ENCODE data around the gene HTR6. TPM values are rescaled to one million over a fixed set of nuclear protein-coding genes. Genes with fewer than 3 reads are reported as not detected.

The HTR6 gene
- total RNA-seq (under 1 TPM; 0.16 to 0.17 TPM), total RNA-seq (0.12 to 1.7 reads per million in 2 donors)

DNA sequence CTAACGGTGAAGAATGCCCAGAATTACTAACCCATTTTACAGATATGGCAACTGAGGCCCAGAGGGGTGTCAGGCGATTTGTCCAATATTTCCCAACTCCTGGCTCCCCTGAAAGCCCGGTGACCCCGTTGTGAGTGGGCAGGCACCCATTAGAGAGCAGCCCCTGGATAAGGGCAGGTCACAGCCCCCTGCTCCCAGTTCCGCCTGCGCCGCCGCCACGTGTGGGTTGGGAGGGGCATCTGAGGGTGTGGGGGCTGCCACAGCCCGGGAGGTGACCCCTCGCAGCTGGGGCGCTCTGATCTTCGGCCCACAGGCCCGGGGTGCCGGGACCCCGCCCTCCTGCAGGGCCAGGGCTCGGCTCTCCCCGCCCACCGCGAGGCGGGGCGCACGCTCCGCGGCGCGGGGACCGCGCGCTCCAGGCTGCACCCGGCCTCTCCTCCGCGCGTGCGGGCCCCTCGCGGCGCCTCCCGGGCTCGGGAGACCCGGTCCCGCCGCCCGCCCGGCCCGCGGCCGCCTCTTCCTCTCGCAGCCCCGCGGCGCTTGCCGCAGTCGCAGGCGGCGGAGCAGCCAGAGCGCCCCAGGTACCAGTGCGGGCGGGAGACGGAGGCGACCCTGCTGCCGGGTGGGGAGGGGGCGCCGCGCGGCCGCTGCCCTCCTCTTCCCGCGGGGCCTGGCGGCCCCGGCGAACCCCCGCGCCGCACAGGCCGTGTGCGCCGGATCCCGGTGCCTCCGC, at the start of gene HTR6:
HTR6 (plus strand) TSS at position 423 of the 733 bp plus-strand sequence. CDS start 879 bp downstream, outside the sequence.
- peaks cover 43% of the 10 kb centered on the region for H3K27me3 Mint-ChIP-seq
- peaks cover 23% of the 10 kb centered on the region for H3K4me1 Mint-ChIP-seq
- peaks cover 5% of the 10 kb centered on the region for H3K36me3 Mint-ChIP-seq (ENCODE audit: low read depth)
- H3K27ac Mint-ChIP-seq, result peak within 1 kb of the TSS; percentile 8
- DNase-seq, result peak in 2 of 3 donors; percentile 23 to 27
- H3K9me3 ChIP-seq (ENCODE audit: control insufficient read depth, low read length, poor library complexity, severe bottlenecking), result no peaks in the 10 kb centered on the region
- H3K4me3 Mint-ChIP-seq, result peak within 1 kb of the TSS; percentile 82
- peak; percentile 54 for ATAC-seq

DNA sequence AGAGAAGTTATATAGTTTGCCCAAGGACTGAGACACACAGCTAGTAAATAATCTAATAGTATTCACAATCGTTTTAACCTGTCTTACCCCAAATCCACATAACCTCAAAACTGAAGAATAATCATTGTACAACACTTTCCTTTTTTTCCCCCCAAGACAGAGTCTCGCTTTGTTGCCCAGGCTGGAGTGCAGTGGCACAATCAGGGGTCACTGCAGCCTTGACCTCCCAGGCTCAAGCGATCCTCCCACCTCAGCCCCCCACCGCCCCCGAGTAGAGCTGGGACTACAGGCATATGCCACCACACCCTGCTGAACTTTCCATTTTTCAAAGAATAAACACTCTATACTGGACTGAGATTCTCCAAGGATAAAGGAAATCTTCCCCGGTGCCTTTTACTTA, 49.2 kb upstream of the HTR6 start:
- peaks cover 33% of the 10 kb centered on the region for H3K4me1 Mint-ChIP-seq
- no peak for DNase-seq

DNA sequence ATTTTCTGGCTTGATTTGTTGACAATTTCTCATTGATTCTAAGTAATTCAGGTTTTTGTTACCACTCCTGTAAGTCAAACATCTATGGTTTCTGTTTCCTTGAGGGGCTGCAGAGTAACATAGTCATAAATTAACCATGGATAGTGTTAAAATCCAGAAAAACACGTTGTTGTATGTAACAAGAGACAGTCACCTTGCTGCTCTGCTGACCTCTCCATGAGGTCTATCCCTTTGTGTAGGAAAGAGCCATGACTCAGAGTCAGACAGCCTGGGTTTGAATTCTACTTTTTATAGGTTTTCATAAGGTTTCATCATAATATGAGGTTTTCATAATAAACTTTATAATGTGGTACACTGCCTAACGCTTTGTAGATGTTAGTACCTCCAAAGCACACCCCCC, 48.2 kb upstream of the HTR6 start:
- no peaks in the 10 kb centered on the region for H3K9me3 ChIP-seq (ENCODE audit: control insufficient read depth, low read length, poor library complexity, severe bottlenecking)
- ATAC-seq (no peak), DNase-seq (no peak)
- Mint-ChIP-seq H3K4me1 (peaks cover 36% of the 10 kb centered on the region), H3K27me3 (no peaks in the 10 kb centered on the region), H3K36me3 (ENCODE audit: low read depth) (peaks cover 8% of the 10 kb centered on the region), H3K27ac (no peak overlapping the region), H3K4me3 (no peak overlapping the region)

More for the DNA sequence above, 49.2 kb upstream of the HTR6 start:
- peak overlapping the region; percentile 84 for H3K27ac Mint-ChIP-seq
- peaks cover 8% of the 10 kb centered on the region for H3K36me3 Mint-ChIP-seq (ENCODE audit: low read depth)
- no peaks in the 10 kb centered on the region for H3K27me3 Mint-ChIP-seq
- no peak for ATAC-seq
- no peaks in the 10 kb centered on the region for H3K9me3 ChIP-seq (ENCODE audit: control insufficient read depth, low read length, poor library complexity, severe bottlenecking)
- no peak overlapping the region for H3K4me3 Mint-ChIP-seq

DNA sequence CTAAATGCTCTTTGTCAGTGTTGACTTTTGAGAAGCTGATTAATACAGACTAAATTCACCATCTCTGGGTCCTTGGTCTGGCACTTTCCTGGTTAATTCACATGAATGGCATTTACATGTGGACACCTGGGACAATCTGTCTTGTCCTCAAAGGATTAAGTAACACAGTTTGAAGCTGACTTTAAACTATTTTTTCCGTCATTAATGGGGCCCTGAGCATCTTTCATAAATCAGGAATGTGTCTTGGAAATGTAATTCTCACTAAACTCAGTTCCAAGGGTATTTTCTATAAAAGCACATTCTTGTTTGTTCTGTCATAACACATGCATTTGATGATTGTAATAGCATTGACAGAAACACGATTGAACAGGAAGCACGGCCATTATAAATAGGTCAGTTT, 47.3 kb upstream of the HTR6 start:
- DNase-seq (no peak), ATAC-seq (no peak)
- Mint-ChIP-seq H3K27me3 (no peaks in the 10 kb centered on the region), H3K4me1 (peaks cover 38% of the 10 kb centered on the region), H3K27ac (no peak overlapping the region), H3K36me3 (ENCODE audit: low read depth) (peaks cover 8% of the 10 kb centered on the region), H3K4me3 (no peak overlapping the region)
- no peaks in the 10 kb centered on the region for H3K9me3 ChIP-seq (ENCODE audit: control insufficient read depth, low read length, poor library complexity, severe bottlenecking)

DNA sequence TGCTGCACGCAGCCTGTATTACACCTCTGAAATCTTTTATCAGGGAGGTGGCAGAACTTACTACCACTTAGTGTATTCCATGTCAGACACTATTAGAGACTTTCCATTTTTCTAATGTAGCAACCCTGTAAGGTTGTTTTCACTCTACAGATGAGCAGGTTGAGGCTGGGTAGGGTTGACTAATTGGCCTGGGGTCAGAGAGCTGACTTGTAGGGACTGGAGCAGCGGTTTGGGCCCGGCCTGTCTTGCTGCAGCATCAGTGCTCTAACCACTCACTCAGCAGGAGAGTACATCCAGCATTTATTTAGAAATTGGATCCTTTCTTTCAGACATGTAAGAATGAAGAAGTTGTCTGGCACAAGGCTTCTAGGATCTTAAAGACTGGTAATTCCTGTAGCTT, 46.2 kb upstream of the HTR6 start:
- Mint-ChIP-seq H3K27ac (peak overlapping the region; percentile 41), H3K4me1 (peaks cover 30% of the 10 kb centered on the region), H3K4me3 (no peak overlapping the region), H3K27me3 (no peaks in the 10 kb centered on the region), H3K36me3 (ENCODE audit: low read depth) (peaks cover 6% of the 10 kb centered on the region)
- DNase-seq (no peak), ATAC-seq (no peak)
- H3K9me3 ChIP-seq (ENCODE audit: control insufficient read depth, low read length, poor library complexity, severe bottlenecking), result no peaks in the 10 kb centered on the region

DNA sequence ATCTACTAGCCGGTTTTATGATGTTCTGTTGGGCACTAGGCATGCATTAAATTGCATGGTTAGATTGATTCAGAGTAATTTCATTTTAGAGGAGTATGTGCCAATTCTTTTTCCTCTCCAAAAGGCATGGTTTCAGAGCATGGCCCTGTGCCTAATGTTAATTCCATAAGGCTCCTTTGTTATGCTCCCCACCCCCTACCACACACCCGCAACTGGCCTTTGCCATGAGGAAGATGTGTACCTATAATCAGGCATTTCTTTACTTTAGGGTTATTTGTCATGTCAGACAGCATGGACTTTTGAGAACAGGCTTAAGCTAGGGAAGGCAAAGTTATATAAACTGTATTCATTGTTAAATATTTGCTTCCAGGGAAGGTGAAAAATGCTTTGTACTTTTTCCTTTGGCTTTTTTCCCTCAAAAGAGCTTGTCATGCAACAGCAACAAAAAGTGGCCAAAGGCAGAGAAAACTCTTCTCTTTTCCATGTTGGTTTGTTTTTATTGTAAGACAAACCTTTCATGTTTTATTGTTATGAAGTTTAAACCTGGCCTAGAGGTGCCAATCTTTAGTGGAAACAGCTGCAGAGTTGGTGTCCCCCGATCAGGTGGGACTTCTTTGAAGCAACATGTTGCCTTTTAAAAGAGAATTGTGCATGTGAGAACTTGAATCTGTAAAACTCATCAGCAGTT, 44.8 kb upstream of the HTR6 start:
- no peak overlapping the region for H3K4me3 Mint-ChIP-seq
- DNase-seq, result no peak
- peaks cover 6% of the 10 kb centered on the region for H3K36me3 Mint-ChIP-seq (ENCODE audit: low read depth)
- peak overlapping the region; percentile 41 for H3K27ac Mint-ChIP-seq
- H3K9me3 ChIP-seq (ENCODE audit: control insufficient read depth, low read length, poor library complexity, severe bottlenecking), result no peaks in the 10 kb centered on the region
- ATAC-seq, result no peak
- peaks cover 23% of the 10 kb centered on the region for H3K4me1 Mint-ChIP-seq
- H3K27me3 Mint-ChIP-seq, result no peaks in the 10 kb centered on the region

DNA sequence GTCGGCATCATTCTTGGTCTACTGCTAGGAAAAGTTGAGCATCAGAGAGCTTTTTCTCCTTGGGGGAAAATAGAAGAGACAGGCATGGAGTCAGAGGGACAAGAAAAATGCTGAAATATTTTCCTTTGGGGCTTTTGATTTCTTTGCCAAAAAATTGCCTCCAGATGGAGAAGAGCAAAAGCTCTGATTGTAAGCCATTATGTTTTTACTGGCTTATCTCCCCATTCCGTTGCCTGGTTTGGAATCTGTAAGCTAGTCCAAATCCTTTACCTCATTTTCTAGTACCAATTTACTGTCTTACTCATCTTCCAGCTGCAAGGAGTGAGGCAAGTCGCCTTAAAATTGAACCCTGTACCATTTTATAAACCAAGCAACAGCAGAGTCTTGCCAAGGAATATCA, 43.9 kb upstream of the HTR6 start:
- no peaks in the 10 kb centered on the region for H3K27me3 Mint-ChIP-seq
- no peak for ATAC-seq
- H3K4me1 Mint-ChIP-seq, result peaks cover 15% of the 10 kb centered on the region
- H3K36me3 Mint-ChIP-seq (ENCODE audit: low read depth), result no peaks in the 10 kb centered on the region
- no peak overlapping the region for H3K27ac Mint-ChIP-seq
- DNase-seq, result no peak
- no peaks in the 10 kb centered on the region for H3K9me3 ChIP-seq (ENCODE audit: control insufficient read depth, low read length, poor library complexity, severe bottlenecking)
- no peak overlapping the region for H3K4me3 Mint-ChIP-seq

DNA sequence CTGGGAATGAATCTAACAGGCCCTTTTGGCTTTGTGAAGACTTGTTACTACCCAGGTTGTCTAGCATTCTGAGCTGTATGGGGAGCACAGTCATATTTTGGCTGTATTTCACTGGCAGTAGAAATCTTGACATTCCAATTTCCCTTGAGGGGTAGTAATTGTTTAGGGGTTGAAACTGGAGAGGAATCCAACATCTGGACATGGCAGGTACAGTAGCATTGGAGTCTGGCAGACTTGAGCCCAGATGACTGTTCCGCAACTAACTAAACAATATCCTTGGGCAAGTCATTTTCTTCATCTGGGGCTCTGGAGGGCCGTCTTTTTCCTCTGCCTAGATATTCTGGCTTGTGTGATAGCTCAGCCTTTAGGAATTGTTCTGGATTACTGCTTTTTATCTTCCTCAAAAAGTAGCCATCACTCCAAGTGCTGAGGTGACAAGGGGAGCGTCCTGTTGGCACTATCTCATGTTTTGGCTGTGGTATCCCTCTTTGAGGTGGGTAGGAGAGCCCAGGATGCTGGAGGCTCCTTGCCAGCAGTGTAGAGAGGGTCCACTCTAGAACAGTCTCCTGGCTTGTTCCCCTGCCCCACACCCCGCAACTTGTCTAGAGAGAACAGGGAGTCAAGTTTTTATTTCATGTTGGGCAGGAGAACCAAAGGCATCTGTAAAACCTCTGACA, 43.3 kb upstream of the HTR6 start:
- DNase-seq, result no peak
- H3K4me3 Mint-ChIP-seq, result no peak overlapping the region
- H3K27ac Mint-ChIP-seq, result no peak overlapping the region
- no peaks in the 10 kb centered on the region for H3K36me3 Mint-ChIP-seq (ENCODE audit: low read depth)
- ATAC-seq, result no peak
- no peaks in the 10 kb centered on the region for H3K9me3 ChIP-seq (ENCODE audit: control insufficient read depth, low read length, poor library complexity, severe bottlenecking)
- H3K27me3 Mint-ChIP-seq, result no peaks in the 10 kb centered on the region
- peaks cover 15% of the 10 kb centered on the region for H3K4me1 Mint-ChIP-seq

DNA sequence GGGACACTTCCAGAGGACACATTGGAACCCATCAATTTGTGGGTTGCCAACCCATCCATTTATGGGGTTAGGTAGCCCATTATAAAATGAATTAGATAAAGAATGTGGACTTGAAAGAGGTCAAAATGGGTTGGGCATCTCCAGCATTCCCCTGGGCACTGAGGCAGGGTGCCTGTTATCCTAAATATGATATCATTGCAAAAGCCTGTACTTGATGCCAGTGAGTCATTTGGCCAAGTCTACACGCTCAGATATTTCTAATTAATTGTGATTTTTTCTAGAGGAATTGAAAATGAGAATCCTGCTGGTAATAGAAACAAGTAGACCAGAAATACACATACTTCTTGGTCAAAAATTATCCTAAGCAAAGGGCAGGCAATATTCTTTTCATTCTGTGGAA, 42.5 kb upstream of the HTR6 start:
- H3K27ac Mint-ChIP-seq, result no peak overlapping the region
- H3K36me3 Mint-ChIP-seq (ENCODE audit: low read depth), result no peaks in the 10 kb centered on the region

DNA sequence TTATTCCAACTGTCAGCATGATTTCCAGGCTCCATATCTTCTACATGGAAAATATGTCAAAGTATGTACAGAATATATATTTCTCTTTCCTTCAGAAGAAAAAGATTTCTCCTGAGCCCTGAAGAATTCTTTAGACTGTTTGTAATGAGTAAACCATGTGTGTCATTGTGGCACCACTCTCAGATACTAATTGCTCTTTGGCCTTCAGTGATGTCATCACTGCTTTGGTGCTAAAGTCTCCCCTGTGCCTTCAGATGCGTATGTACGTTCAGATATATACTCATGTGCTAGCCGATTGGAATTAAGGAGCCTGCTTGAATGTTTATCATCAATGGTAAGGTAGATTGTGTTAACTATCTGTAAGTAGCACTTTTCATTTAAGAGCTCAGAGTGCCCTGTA, 41.2 kb upstream of the HTR6 start:
- no peaks in the 10 kb centered on the region for H3K27me3 Mint-ChIP-seq
- peaks cover 11% of the 10 kb centered on the region for H3K4me1 Mint-ChIP-seq
- no peaks in the 10 kb centered on the region for H3K9me3 ChIP-seq (ENCODE audit: control insufficient read depth, low read length, poor library complexity, severe bottlenecking)
- H3K4me3 Mint-ChIP-seq, result no peak overlapping the region
- H3K27ac Mint-ChIP-seq, result no peak overlapping the region
- H3K36me3 Mint-ChIP-seq (ENCODE audit: low read depth), result no peaks in the 10 kb centered on the region
- DNase-seq (no peak), ATAC-seq (no peak)

More for the DNA sequence above, 42.5 kb upstream of the HTR6 start:
- no peaks in the 10 kb centered on the region for H3K9me3 ChIP-seq (ENCODE audit: control insufficient read depth, low read length, poor library complexity, severe bottlenecking)
- no peak for ATAC-seq
- no peak overlapping the region for H3K4me3 Mint-ChIP-seq
- H3K4me1 Mint-ChIP-seq, result peaks cover 11% of the 10 kb centered on the region
- H3K27me3 Mint-ChIP-seq, result no peaks in the 10 kb centered on the region
- DNase-seq, result no peak

DNA sequence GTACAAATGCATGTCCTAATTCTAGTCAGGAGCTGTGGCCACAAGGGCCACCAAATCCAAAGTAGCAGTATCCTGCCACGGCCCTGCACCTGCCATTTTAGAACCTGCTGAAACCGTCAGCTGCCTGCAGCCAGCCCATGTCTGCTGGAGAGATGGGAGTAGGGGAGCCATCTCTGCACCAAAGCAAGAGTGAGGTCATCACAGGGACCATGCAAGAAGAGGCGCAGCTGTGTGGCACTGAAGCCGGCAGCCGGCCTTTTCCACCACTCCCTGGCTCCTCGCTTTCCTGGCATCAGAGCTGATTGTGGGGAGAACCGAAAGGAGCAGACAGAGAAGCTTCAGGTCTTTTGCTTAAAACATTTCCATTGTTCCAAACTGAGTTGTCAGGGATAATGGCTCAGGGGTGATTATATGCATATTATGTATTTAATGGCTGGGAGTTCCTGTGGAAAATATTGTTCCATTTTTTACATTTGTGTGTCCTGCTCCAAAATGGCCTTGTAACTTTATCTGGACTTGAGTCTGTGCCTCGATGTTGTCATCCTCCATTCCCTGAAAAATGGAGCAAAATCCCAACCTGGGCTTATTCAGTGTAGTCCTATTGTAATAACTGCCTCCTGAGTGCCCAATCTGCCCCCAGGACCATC, 39.3 kb upstream of the HTR6 start:
- peaks cover 5% of the 10 kb centered on the region for H3K4me1 Mint-ChIP-seq
- H3K9me3 ChIP-seq (ENCODE audit: control insufficient read depth, low read length, poor library complexity, severe bottlenecking), result no peaks in the 10 kb centered on the region
- H3K36me3 Mint-ChIP-seq (ENCODE audit: low read depth), result no peaks in the 10 kb centered on the region
- H3K27me3 Mint-ChIP-seq, result no peaks in the 10 kb centered on the region
- no peak overlapping the region for H3K27ac Mint-ChIP-seq
- no peak for DNase-seq
- H3K4me3 Mint-ChIP-seq, result no peak overlapping the region
- no peak for ATAC-seq

DNA sequence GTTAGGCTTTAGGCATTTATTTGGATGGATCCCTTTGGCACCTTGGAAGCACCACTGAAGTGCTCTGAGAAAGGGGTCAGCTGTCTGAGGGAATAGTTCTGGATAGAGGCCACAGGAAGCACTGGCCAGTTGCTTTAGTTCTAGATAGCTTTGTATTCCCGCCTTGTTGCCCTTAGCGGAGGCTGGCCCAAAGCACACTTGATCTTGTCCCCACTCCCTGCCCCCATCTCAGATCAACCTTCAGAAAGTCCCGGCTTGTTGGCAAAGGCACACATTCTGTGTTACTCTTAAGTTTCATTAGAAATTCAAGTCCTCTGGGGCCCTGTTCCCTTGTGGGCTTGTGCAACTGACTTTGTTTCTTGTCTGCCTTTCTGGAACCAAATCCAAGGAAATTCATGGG, 35.8 kb upstream of the HTR6 start:
- no peak overlapping the region for H3K4me3 Mint-ChIP-seq
- DNase-seq (no peak), ATAC-seq (no peak)
- H3K4me1 Mint-ChIP-seq, result no peaks in the 10 kb centered on the region
- no peaks in the 10 kb centered on the region for H3K36me3 Mint-ChIP-seq (ENCODE audit: low read depth)
- no peak overlapping the region for H3K27ac Mint-ChIP-seq
- no peaks in the 10 kb centered on the region for H3K9me3 ChIP-seq (ENCODE audit: control insufficient read depth, low read length, poor library complexity, severe bottlenecking)
- H3K27me3 Mint-ChIP-seq, result no peaks in the 10 kb centered on the region

DNA sequence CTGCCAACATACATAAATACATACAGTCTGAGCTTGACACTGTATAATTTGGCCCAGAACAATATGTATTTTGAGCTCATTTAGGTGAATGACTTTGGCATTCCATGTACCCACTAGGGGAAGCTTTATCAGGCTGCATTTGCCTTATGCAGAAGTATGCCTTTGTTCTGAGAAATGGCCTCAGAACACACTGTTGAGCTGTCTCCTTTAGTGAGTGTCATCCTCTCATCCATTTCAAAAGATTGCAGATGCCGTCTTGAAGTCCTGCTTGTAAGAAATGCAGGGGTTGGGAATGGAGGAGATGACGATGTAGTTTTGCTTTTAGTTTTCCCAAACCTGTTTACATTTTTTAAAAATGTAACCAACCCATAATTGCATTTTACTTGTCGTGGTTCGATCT, 35.3 kb upstream of the HTR6 start:
- DNase-seq (no peak), ATAC-seq (no peak)
- no peak overlapping the region for H3K4me3 Mint-ChIP-seq
- H3K4me1 Mint-ChIP-seq, result no peaks in the 10 kb centered on the region
- H3K27ac Mint-ChIP-seq, result no peak overlapping the region
- H3K36me3 Mint-ChIP-seq (ENCODE audit: low read depth), result no peaks in the 10 kb centered on the region
- H3K9me3 ChIP-seq (ENCODE audit: control insufficient read depth, low read length, poor library complexity, severe bottlenecking), result no peaks in the 10 kb centered on the region
- no peaks in the 10 kb centered on the region for H3K27me3 Mint-ChIP-seq

Data from T-helper 17 cell (primary cell).